Measurements from ENCODE around the gene DNLZ. TPM values are rescaled to one million over a fixed set of nuclear protein-coding genes. Genes with fewer than 3 reads are reported as not detected.

Gene DNLZ
- polyA plus RNA-seq, 3 donors, result 10.8 to 19.0 (median 15.6) TPM

DNA sequence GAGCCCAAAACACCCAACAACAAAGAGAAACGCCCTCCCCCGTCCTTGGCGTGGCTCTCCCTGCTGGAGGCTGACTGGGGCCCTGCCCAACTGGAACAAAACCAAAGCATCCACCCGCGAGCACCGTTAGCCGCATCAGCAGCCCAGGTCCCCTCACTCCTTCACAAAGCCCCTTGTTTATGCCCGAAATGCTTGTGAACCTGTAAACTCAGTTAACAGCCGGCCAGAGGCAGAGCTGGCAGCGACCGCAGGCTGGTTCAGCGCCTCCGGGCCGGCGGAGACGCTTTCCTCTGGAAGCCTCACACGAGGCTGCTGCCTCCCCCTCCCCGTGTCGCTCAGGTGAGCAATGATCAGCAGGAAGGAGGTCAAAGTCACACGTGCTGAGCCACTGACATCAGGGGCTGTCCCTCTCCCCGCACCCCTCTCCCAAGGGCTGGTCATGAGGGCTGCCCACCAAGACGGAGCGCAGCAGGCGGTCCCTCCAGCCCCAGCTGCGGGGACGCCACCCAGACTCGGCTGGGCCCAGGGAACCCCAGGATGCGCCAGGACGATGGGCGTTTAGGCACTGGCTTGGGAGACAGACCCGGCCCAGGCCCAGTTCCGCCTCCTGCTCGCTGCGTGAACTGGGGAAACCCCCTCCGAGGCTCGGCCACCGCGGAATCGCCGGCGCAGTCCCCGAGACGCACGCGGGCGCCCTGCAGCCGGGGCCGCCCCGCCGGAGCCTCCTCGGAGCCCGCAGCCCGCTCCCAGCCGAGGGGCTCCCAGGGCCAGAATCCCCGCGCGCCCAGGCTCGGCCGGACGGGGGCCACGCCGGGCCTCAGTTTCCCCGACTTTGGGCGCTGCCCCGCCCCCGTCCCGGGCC is 35.9 kb upstream of the DNLZ start:
- no peak overlapping the region for H3K27ac ChIP-seq (ENCODE audit: low read depth, low read length)
- WGBS, 3 donors, result 1 to 2% (median 1%) methylated on average over 56 to 67 of the region's 67 CpGs

- no peak overlapping the region for H3K27ac ChIP-seq (ENCODE audit: low read depth, low read length)
- WGBS, 3 donors, result 91 to 97% (median 93%) methylated on average over 12 of the region's 12 CpGs
These were observed 34.7 kb upstream of the DNLZ start for GRCh38 chr9:136398286-136398685.

DNA sequence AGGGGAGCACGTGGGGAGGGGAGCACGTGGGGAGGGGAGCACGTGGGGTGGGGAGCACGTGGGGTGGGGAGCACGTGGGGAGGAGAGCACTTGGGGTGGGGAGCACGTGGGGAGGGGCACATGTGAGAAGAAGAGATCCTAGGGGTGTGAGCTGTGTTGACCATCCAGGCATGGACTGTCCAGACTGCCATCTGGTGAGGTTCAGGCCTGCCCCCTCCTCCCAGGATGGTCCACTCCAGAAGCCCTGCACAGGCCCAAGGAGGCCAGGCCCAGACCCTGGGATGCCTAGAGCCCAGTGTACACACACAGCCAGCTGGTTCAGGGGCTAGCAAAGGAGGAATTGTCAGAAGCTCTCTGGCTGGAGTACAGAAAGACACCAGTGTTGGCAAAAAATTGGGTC is 34.1 kb upstream of the DNLZ start:
- no peak overlapping the region for H3K27ac ChIP-seq (ENCODE audit: low read depth, low read length)
- 57 to 70% (median 57%) methylated on average over 6 of the region's 6 CpGs for WGBS, 3 donors

DNA sequence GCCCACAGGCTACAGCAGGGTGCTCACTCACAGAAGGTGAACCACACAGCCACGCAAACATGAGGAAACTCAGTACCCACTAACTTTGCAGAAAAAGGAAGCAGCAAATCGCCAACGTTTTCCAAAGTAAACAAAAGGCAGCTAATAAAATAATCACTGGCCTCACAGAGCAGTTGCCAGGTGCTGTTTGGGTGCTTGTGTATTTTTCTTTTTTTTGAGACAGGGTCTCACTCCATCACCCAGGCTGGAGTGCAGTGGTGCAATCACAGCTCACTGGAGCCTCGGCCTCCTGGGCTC is 32.6 kb upstream of the DNLZ start:
- H3K27ac ChIP-seq (ENCODE audit: low read depth, low read length), result no peak overlapping the region
- WGBS, 3 donors, result 65 to 81% (median 66%) methylated on average over 4 of the region's 4 CpGs

DNA sequence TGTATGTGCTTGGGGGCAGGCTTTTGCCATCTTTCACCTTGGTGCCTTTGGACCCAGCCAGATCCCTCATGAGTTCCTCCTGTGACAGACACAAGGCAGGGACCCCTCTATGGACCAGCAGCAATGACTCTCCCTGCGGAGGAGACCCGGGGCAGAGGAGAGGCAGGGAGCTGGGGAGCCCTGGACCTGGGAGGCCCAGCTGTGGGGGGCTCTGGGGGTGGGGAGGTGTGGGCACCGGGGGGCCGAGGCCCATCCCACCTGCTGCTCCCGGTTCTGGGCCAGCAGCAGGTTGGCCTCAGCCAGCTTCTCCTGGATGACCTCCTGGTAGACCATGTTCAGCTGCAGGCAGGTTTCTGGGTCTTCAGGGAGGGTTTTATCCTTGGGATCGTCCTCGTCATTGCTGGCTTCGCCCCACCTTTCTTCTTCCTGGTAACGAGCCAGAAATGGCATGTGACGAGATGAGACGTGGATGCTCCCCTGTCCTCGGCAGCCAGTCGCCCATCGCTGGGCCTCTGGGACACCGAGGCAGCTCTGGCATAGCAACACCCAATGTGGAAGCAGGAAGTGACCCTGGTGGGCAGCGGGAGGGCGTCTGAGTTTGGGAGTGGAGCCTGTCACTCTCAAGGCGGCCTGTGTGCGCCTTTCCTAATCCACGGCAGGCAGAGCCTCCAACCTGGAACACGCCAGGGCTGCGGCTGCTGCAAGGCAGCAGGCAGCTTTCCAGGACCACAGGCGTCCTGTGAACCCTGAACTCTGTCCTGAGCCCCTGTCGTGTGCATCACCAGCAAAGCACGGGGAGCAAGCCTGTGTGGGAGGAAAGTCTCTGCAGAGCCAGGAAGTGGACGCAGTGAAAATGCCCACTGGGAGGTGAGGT is 32.0 kb upstream of the DNLZ start:
- H3K27ac ChIP-seq (ENCODE audit: low read depth, low read length), result no peak overlapping the region
- 86 to 94% (median 88%) methylated on average over 24 to 26 of the region's 26 CpGs for WGBS, 3 donors

DNA sequence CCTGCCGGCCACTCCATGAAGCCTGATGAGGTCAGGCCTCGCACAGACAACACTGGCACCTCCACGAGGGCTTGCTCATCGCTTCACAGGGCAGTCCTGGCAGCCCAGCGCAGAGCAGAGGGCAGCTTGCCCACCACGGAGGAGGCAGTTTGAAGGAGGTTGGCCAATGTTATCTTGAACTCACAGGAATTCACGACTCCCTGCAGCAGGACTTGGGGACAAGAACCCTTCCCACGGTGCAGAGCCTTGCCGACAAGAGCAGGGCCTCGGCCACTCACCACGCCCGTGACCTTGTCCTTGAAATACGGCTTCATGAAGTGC is 31.4 kb upstream of the DNLZ start:
- no peak overlapping the region for H3K27ac ChIP-seq (ENCODE audit: low read depth, low read length)
- WGBS, 3 donors, result 83 to 89% (median 87%) methylated on average over 13 of the region's 13 CpGs

- 80 to 94% (median 81%) methylated on average over 21 of the region's 21 CpGs for WGBS, 3 donors
- no peak overlapping the region for H3K27ac ChIP-seq (ENCODE audit: low read depth, low read length)
These were observed 30.9 kb upstream of the DNLZ start for GRCh38 chr9:136394312-136395019.

DNA sequence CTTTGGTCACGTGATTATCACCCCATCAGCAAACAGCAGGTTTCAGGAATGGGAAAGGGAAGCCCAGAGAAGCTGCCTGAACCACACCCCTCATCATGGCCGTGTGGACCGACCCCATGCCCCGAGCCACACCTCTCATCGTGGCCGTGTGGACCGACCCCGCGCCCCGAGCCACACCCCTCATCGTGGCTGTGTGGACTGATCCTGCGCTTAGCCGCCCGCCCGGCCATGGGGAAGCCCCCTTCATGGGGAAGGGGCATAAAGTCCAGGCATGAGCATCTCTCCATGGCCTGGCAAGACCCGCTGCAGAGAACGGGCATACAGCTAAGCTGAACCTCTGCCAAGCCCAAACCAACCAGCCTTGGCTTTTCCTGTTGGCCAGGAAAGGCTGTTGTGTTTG is 30.0 kb upstream of the DNLZ start:
- 82 to 91% (median 89%) methylated on average over 17 of the region's 17 CpGs for WGBS, 3 donors
- H3K27ac ChIP-seq (ENCODE audit: low read depth, low read length), result no peak overlapping the region

DNA sequence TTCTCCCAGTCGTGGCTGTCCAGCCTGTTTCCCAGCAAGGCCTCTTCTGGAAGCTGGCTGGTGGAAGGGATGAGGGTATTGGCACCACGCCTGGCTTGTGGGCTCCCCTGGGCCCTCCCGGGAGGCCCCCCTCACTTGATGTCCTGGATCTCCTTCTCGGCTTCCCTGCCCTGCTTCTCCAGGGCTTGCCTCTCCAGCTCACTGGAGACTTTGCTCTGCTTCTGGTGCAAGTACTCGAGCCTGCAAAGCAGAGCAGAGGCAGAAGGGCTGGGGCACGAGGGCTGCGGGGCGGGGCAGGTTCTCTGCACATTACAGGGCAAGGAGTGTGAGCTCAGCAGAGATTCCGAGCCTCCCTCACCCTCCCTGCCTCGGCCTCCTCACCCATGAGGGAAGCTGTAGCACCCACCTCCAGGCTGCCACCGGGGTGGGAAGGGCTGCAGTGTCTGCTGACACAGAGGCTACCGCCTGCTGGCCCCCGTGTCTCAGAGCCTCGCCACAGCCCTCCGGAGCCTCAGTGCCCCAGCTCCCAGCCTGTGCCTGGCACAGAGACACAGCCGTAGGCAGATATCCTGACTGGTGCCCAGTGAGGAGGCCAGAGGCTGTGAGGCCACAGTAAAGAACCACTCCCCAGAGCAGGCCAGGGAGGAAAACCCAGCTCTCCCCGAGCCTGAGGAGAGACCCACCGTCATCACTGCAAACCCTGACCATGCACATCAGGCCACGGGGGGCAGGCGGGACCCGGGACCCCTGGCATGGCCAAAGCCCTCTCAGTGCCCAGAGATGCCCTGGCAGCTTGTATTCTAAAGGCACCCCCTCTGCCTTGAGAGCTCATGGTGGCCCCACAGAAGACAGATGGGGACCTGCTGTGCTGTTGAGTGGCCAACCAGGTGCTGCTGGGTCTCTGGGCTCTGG is 29.2 kb upstream of the DNLZ start:
- 78 to 90% (median 82%) methylated on average over 19 to 21 of the region's 21 CpGs for WGBS, 3 donors
- H3K27ac ChIP-seq (ENCODE audit: low read depth, low read length), result no peak overlapping the region

DNA sequence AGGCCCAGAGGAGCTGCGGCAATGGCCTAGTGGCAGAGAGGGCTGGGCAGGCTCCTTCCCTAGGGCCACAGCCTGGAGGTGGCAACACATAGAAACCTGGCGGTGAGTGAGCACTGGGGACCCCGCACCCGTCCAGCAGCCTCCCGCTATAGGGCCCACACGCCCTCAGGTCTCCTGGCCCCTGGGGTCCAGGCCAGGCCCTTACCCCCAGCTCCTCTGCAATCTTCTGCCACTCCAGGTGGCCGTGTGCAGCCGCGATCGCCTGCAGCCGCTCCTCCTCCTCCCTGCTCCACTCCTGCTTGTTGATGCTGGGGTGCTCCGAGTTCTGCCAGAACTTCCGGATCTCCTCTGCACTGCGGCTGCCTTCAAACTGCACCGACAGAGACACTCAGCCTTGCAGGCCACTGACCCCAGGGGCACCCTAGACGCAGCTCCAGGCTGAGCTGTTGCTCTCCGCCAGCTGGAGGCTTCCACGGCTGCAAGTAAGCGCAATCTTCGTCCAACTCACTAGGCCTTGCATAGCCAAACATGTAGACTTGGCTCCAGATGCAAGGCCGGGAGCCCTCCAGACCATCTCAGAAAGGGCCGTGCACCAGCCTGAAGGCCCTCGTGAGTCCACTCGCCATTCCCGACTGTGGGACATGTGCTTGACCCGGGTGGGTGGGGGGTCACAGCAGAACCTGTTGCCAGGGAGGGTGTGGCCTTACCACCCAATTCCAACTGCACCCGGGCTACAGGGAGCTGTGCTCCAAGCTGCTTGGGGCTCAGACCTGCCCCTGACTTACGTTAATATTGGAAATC is 28.4 kb upstream of the DNLZ start:
- 80 to 91% (median 85%) methylated on average over 24 to 28 of the region's 28 CpGs for WGBS, 3 donors
- H3K27ac ChIP-seq (ENCODE audit: low read depth, low read length), result no peak overlapping the region

DNA sequence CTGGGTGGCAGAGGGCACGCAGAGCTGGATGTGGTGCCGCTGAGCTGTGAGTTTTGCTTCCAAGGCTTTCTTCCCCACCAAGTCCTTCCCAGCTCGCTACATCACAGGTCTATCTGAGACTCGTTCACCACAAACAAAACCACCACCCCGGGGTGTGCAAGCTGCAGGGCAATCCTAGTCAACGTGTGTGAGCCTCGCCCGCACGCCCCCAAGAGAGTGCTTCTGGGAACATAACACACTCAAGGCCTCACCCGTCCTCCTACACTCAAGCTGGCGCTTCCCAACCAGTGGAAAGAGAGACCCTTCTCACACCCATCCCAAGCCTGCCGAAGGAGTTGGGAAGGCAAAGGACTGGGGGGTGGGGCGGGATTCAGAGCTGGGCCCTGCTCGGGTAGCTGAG is 25.9 kb upstream of the DNLZ start:
- WGBS, 3 donors, result 77 to 88% (median 82%) methylated on average over 14 of the region's 14 CpGs
- no peak overlapping the region for H3K27ac ChIP-seq (ENCODE audit: low read depth, low read length)

- WGBS, 3 donors, result 96 to 98% (median 97%) methylated on average over 17 to 19 of the region's 19 CpGs
These were observed 23.7 kb upstream of the DNLZ start for GRCh38 chr9:136387217-136387616.

DNA sequence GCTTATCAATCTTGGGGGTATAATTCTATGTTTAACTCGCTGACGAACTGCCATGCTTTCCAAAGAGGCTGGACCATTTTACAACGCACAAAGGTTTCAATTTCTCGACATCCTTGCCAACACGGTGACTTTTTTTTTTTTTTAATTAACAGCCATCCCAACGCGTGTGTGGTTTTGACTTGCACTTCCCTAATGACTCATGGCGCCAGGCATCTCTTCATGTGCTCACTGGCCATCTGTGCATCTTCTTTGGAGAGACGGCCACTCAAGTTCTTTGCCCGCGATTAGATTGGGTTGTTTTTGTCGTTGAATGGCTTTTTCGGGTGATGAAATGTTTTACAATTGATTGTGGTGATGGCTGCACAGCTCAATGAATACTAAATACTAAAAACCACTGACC is 22.5 kb upstream of the DNLZ start:
- 83 to 96% (median 84%) methylated on average over 13 of the region's 13 CpGs for WGBS, 3 donors

More at GRCh38 chr9:136387217-136387616, 23.7 kb upstream of the DNLZ start:
- H3K27ac ChIP-seq (ENCODE audit: low read depth, low read length), result no peak overlapping the region

GRCh38 chr9:136385015-136385414 is 21.5 kb upstream of the DNLZ start:
- no peak overlapping the region for H3K27ac ChIP-seq (ENCODE audit: low read depth, low read length)
- 86 to 91% (median 89%) methylated on average over 11 of the region's 11 CpGs for WGBS, 3 donors

More for the DNA sequence above, 22.5 kb upstream of the DNLZ start:
- no peak overlapping the region for H3K27ac ChIP-seq (ENCODE audit: low read depth, low read length)

- WGBS, 3 donors, result 94 to 98% (median 96%) methylated on average over 19 to 20 of the region's 20 CpGs
- no peak overlapping the region for H3K27ac ChIP-seq (ENCODE audit: low read depth, low read length)
These were observed 19.9 kb upstream of the DNLZ start for GRCh38 chr9:136383436-136383835.

DNA sequence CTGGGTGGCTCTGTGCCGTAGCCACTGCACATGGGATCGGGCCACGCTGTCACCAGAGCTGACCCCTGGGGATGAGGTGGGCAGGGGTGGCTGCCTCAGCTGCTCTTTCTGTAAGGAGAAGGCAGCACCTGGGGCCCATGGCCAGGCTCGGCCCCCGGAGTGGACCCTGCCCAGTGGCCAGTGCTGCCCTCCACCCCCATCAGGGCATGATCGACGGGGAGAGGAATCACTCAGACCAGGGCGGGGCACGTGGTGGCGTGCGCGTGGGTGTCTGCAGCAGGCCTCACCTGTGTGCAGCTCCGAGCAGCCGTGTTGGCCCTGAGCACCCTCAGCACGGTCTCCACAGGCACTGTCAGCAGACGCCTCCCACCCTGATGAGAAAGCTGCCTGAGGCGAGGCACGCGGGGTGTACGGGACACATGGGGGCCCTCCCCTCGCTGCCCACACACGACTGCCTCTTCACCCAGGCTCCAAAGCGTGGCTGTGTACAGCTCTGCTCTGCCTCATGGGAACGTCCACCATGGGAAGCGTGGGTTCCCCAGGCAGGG is 18.5 kb upstream of the DNLZ start:
- WGBS, 3 donors, result 91 to 95% (median 93%) methylated on average over 25 of the region's 25 CpGs
- no peak overlapping the region for H3K27ac ChIP-seq (ENCODE audit: low read depth, low read length)

- no peak overlapping the region for H3K27ac ChIP-seq (ENCODE audit: low read depth, low read length)
- 75 to 86% (median 85%) methylated on average over 9 of the region's 9 CpGs for WGBS, 3 donors
These were observed 17.8 kb upstream of the DNLZ start for GRCh38 chr9:136381311-136381710.
